H1 (cell line): ENCODE data around the gene RABGAP1. TPM values are rescaled to one million over a fixed set of nuclear protein-coding genes. Genes with fewer than 3 reads are reported as not detected.
A peak's percentile ranks its signal among the peaks of the same experiment; 100 is the strongest.

Experiments used
- CBX8 ChIP-seq: fragments of 300-800, 300-1000 bp; sonication (generic); IDR thresholded peaks from 2 replicates; pipeline ENCODE4 v1.7.1; 2016; ENCODE audit warnings: low read depth, low read length, borderline replicate concordance
- CEBPB ChIP-seq: IDR thresholded peaks from 2 replicates; pipeline ENCODE4 v1.6.1; 2012; ENCODE audit warnings: low read depth, low read length
- CHD2 ChIP-seq: IDR thresholded peaks from 2 replicates; pipeline ENCODE4 v1.6.1; 2012; ENCODE audit warnings: low read length, improper control_type of control experiment
- EGR1 ChIP-seq: IDR thresholded peaks from 2 replicates; pipeline ENCODE4 v1.6.1; 2011; ENCODE audit warnings: low read depth, low read length, borderline replicate concordance
- GTF2F1 ChIP-seq: IDR thresholded peaks from 2 replicates; pipeline ENCODE4 v1.6.1; 2012; ENCODE audit warnings: low read depth, low read length, improper control_type of control experiment, borderline replicate concordance
- HDAC2 ChIP-seq, 2 experiments: fragments of 300-600 bp in 1 of 2; sonication (generic) in 1 of 2; IDR thresholded peaks; 2 replicates each; pipeline ENCODE4 v1.6.1; 2011 to 2012; ENCODE audit warnings: low read depth in 2 of 2, low read length in 2 of 2, mild to moderate bottlenecking in 2 of 2, moderate library complexity in 2 of 2, borderline replicate concordance in 1 of 2, inconsistent platforms in 1 of 2
- JUND ChIP-seq: IDR thresholded peaks from 2 replicates; pipeline ENCODE4 v1.6.1; 2011; ENCODE audit warnings: mild to moderate bottlenecking, improper control_type of control experiment, low read length
- KDM1A ChIP-seq: fragments of 200-600, 300-600 bp; sonication (generic); IDR thresholded peaks from 2 replicates; pipeline ENCODE4 v1.7.1; 2016; ENCODE audit warnings: mild to moderate bottlenecking, low read length, borderline replicate concordance
- KDM4A ChIP-seq: IDR thresholded peaks from one replicate; pipeline ENCODE4 v1.7.1; 2012; ENCODE audit warnings: low read depth, mild to moderate bottlenecking, moderate library complexity, low read length, inconsistent platforms; ENCODE audit not compliant: severe bottlenecking
- MAX ChIP-seq: IDR thresholded peaks from 2 replicates; pipeline ENCODE4 v1.6.1; 2012; ENCODE audit warnings: inconsistent platforms
- POLR2AphosphoS5 ChIP-seq: IDR thresholded peaks from 2 replicates; pipeline ENCODE4 v1.6.1; 2011; ENCODE audit warnings: low read depth, low read length
- RBBP5 ChIP-seq: IDR thresholded peaks from 2 replicates; pipeline ENCODE4 v1.7.1; 2012; ENCODE audit warnings: low read depth, mild to moderate bottlenecking, inconsistent platforms, low read length, moderate library complexity, borderline replicate concordance
- RFX5 ChIP-seq: IDR thresholded peaks from 2 replicates; pipeline ENCODE4 v1.6.1; 2011; ENCODE audit warnings: low read depth, low read length, improper control_type of control experiment, borderline replicate concordance
- SIN3A ChIP-seq, 2 experiments: IDR thresholded peaks in 1 of 2; conservative IDR thresholded peaks in 1 of 2; 2 replicates each; pipeline ENCODE4 v1.6.1; 2011 to 2012; ENCODE audit warnings: low read length in 2 of 2, improper control_type of control experiment in 1 of 2, low read depth in 1 of 2, mild to moderate bottlenecking in 1 of 2
- TBP ChIP-seq: IDR thresholded peaks from 2 replicates; pipeline ENCODE4 v1.6.1; 2011; ENCODE audit warnings: low read depth, low read length, improper control_type of control experiment
- USF2 ChIP-seq: IDR thresholded peaks from 2 replicates; pipeline ENCODE4 v1.6.1; 2011; ENCODE audit warnings: low read length, improper control_type of control experiment
- polyA plus RNA-seq, 7 experiments: library from polyadenylated mRNA; depleted of rRNA in 3 of 7; stranded (reverse) in 5 of 7; unstranded in 2 of 7; fragments of >200 nt in 5 of 7; fragments of 200-250 nt in 2 of 7; gene quantifications; 1 replicate in 5 of 7; 2 replicates in 1 of 7; 4 replicates in 1 of 7; pipeline versions ENCODE4 v1.2.1 to v1.2.3, GENCODE V29; 2011 to 2013; ENCODE audit warnings: missing spikeins in 2 of 7, mixed read lengths in 2 of 7
- total RNA-seq: library from RNA; stranded (reverse); fragmentation: NEBNext Ultra II Directional; extraction: Animal tissue kit (Norgen Biotek cat#: 25700); gene quantifications from 2 replicates; pipeline ENCODE4 v1.2.1, GENCODE V29; 2021
- TF ChIP-seq, protein P1 (sequence below): IDR thresholded peaks from 2 replicates; pipeline ENCODE4 v1.6.1; 2011; ENCODE audit warnings: low read depth, mild to moderate bottlenecking, low read length; ENCODE audit not compliant: insufficient read depth
- TF ChIP-seq, protein P2 (sequence below), 3 experiments: IDR thresholded peaks; 1 replicate in 2 of 3; 2 replicates in 1 of 3; pipeline versions ENCODE4 v1.5.1 to v1.6.1; 2011; ENCODE audit warnings: low read length in 3 of 3, mild to moderate bottlenecking in 3 of 3, inconsistent platforms in 2 of 3, low read depth in 1 of 3, moderate library complexity in 1 of 3; ENCODE audit not compliant: insufficient read depth in 1 of 3; ENCODE audit errors: control extremely low read depth in 1 of 3

The RABGAP1 gene
- total and polyA plus RNA-seq, 2 of the 8 experiments (the other 6 are each of a cell fraction or from before 2014, with no cell fraction given): 15.7 to 38.3 TPM

DNA sequence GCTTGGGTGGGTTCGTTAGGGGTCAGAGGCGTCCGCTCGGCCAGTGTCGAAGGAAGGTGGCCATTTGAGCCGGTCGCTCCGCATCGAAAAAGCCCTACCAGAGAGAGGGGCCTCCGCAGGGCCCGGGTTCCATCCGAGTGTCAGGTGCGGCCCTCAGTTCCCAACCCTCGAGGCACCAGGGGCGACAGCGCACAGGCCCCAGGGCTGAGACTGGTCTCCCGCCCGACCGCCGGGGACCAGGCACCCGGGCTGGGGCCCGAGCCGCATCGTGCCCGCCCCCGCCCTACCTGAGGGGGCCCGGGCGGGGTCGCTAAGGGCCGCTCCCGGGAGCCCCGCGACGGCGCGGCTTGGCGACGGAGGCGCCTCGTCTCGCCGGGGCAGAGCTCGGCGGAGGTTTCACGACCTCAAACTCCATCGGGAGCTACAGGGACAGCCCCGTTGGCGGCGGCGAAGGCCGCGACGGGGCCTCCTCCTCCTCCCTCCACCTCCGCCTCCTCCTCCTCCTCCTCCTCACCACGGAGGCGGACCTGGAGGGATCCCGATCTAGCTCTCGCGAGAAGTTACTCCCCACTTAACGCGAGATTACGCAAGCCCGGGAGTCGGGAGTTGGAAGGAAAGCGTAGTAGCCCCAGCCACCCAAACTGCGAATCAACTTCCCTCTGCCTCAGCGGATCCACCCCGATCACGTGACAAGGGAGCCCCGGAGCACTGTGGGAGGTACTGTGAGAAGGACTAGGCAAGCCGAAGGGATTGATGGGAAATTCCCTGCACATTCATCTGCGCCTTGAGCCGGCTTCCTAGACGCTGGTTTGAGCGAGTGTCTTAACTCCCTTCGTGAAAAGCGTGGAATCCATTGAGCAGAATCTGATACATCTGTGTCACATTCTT is 35.8 kb upstream of the RABGAP1 start, which contains the start of gene RC3H2 (continued):
- TF ChIP-seq, protein P1, sequence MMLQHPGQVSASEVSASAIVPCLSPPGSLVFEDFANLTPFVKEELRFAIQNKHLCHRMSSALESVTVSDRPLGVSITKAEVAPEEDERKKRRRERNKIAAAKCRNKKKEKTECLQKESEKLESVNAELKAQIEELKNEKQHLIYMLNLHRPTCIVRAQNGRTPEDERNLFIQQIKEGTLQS: peak; percentile 77
- TF ChIP-seq, protein P2, sequence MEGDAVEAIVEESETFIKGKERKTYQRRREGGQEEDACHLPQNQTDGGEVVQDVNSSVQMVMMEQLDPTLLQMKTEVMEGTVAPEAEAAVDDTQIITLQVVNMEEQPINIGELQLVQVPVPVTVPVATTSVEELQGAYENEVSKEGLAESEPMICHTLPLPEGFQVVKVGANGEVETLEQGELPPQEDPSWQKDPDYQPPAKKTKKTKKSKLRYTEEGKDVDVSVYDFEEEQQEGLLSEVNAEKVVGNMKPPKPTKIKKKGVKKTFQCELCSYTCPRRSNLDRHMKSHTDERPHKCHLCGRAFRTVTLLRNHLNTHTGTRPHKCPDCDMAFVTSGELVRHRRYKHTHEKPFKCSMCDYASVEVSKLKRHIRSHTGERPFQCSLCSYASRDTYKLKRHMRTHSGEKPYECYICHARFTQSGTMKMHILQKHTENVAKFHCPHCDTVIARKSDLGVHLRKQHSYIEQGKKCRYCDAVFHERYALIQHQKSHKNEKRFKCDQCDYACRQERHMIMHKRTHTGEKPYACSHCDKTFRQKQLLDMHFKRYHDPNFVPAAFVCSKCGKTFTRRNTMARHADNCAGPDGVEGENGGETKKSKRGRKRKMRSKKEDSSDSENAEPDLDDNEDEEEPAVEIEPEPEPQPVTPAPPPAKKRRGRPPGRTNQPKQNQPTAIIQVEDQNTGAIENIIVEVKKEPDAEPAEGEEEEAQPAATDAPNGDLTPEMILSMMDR (IDR thresholded peaks at IDR 0.05; ENCODE audit: control extremely low read depth in 1 of 3, insufficient read depth in 1 of 3, low read depth in 1 of 3, low read length in 3 of 3): no peak
- TF ChIP-seq MAX: peak; percentile 50
- peak; percentile 98 for TF ChIP-seq CHD2
- TF ChIP-seq EGR1: peak; percentile 71; the same call in 1 of the 2 replicates
- no peak for TF ChIP-seq RFX5
- TF ChIP-seq POLR2AphosphoS5: peak; percentile 92
- TF ChIP-seq KDM4A: peak; percentile 82
- TF ChIP-seq TBP: peak; percentile 84; the same call in 1 of the 2 replicates
- TF ChIP-seq JUND: 0 out of 2 replicates have a peak, but pooled peaks have one; percentile 30
- TF ChIP-seq CEBPB: peak; percentile 94
- TF ChIP-seq RBBP5: 0 out of 2 replicates have a peak, but pooled peaks have one; percentile 85
- TF ChIP-seq CBX8: no peak
- TF ChIP-seq KDM1A: peak; percentile 91
- peak; percentile 97 for TF ChIP-seq USF2
- TF ChIP-seq SIN3A (conservative IDR thresholded peaks at IDR 0.05 in 1 of 2, IDR thresholded peaks at IDR 0.05 in 1 of 2; ENCODE audit: low read depth in 1 of 2, low read length in 2 of 2): peak in 1 of 2 experiments; percentile 77; a peak in 1 of 4 replicates
- TF ChIP-seq HDAC2 (IDR thresholded peaks at IDR 0.05; ENCODE audit: borderline replicate concordance in 1 of 2, low read depth in 2 of 2, low read length in 2 of 2): peak in 1 of 2 experiments; percentile 53; a peak in 1 of 4 replicates
- TF ChIP-seq GTF2F1: peak; percentile 93
